GM06990 (cell line): Measurements from ENCODE around the gene OPHN1.
"Not testable (repeated sequence)": the region's sequence is repeated elsewhere in the genome, so short reads cannot be mapped to it uniquely, and the experiment has no call there.

Experiments used
- DNase-seq: peaks from one replicate; pipeline ENCODE4 v3.0.0-alpha.2; 2011; ENCODE audit not compliant: insufficient read length; ENCODE audit errors: extremely low read depth
- H3K27me3 ChIP-seq: replicated peaks from 2 replicates; pipeline ENCODE4 v1.6.0; 2011; ENCODE audit warnings: low read length; ENCODE audit not compliant: control insufficient read depth, insufficient read depth
- H3K36me3 ChIP-seq: 2 replicates; pipeline ENCODE4 v1.5.1; 2011; ENCODE audit warnings: low read length; ENCODE audit not compliant: control insufficient read depth, insufficient read depth
- H3K4me3 ChIP-seq: replicated peaks from 2 replicates; pipeline ENCODE4 v1.5.1; 2011; ENCODE audit warnings: low read depth, mild to moderate bottlenecking, control low read depth, low read length
- CTCF ChIP-seq: IDR thresholded peaks from 2 replicates; pipeline ENCODE4 v1.5.1; 2011; ENCODE audit warnings: low read length, control low read depth, mild to moderate bottlenecking, inconsistent platforms; ENCODE audit not compliant: insufficient read depth, poor library complexity, severe bottlenecking

The OPHN1 gene

GRCh38 chrX:68332201-68332731 lies 101.0 kb downstream of the OPHN1 start:
- no peaks in the 10 kb centered on the region for H3K27me3 ChIP-seq
- no peak for TF ChIP-seq CTCF
- DNase-seq, result no peak
- no peaks in the 10 kb centered on the region for H3K36me3 ChIP-seq
- no peak overlapping the region for H3K4me3 ChIP-seq

GRCh38 chrX:68326841-68327240 lies 106.5 kb downstream of the OPHN1 start:
- H3K4me3 ChIP-seq, DNase-seq, H3K36me3 ChIP-seq, H3K27me3 ChIP-seq: not testable (repeated sequence)

GRCh38 chrX:68307769-68308168 lies 125.5 kb downstream of the OPHN1 start:
- Histone ChIP-seq H3K4me3 (no peak overlapping the region), H3K36me3 (no peaks in the 10 kb centered on the region), H3K27me3 (no peaks in the 10 kb centered on the region)
- TF ChIP-seq CTCF, result no peak
- DNase-seq, result no peak

GRCh38 chrX:68304602-68305001 lies 128.7 kb downstream of the OPHN1 start:
- no peak overlapping the region for H3K4me3 ChIP-seq
- H3K36me3 ChIP-seq, result no peaks in the 10 kb centered on the region
- TF ChIP-seq CTCF, result no peak
- no peak for DNase-seq
- no peaks in the 10 kb centered on the region for H3K27me3 ChIP-seq

GRCh38 chrX:68299898-68300297 lies 133.4 kb downstream of the OPHN1 start:
- H3K36me3 ChIP-seq, result no peaks in the 10 kb centered on the region
- H3K27me3 ChIP-seq, result no peaks in the 10 kb centered on the region
- H3K4me3 ChIP-seq, result no peak overlapping the region
- DNase-seq, result no peak
- TF ChIP-seq CTCF, result no peak

GRCh38 chrX:68292471-68292870 lies 140.8 kb downstream of the OPHN1 start:
- no peaks in the 10 kb centered on the region for H3K27me3 ChIP-seq
- DNase-seq, result no peak
- TF ChIP-seq CTCF, result no peak
- no peak overlapping the region for H3K4me3 ChIP-seq
- H3K36me3 ChIP-seq, result no peaks in the 10 kb centered on the region
